Embryonic facial prominence (tissue), 1 donor: ENCODE measurements around the gene NAPA.

Experiments used
- DNase-seq: peaks from one replicate; pipeline ENCODE4 v3.0.0-alpha.2; 2016; ENCODE audit errors: extremely low spot score

NAPA gene

GRCh38 chr19:47458672-47459071, 56.2 kb downstream of the NAPA start:
- DNase-seq: no peak

GRCh38 chr19:47456721-47457474, 58.0 kb downstream of the NAPA start:
- DNase-seq: no peak

GRCh38 chr19:47450478-47450877, 64.4 kb downstream of the NAPA start:
- no peak for DNase-seq

GRCh38 chr19:47448360-47448727, 66.5 kb downstream of the NAPA start:
- DNase-seq: no peak

- no peak for DNase-seq
Observed at GRCh38 chr19:47447470-47448359, 67.1 kb downstream of the NAPA start.

GRCh38 chr19:47446534-47447469, 68.1 kb downstream of the NAPA start:
- no peak for DNase-seq

- DNase-seq: no peak
Observed at GRCh38 chr19:47445937-47446402, 68.9 kb downstream of the NAPA start.

GRCh38 chr19:47445527-47445926, 69.3 kb downstream of the NAPA start:
- no peak for DNase-seq

- DNase-seq: no peak
Observed at GRCh38 chr19:47444388-47444821, 70.5 kb downstream of the NAPA start.

- DNase-seq: no peak
Observed at GRCh38 chr19:47443331-47443730, 71.5 kb downstream of the NAPA start.

GRCh38 chr19:47438793-47439220, 76.1 kb downstream of the NAPA start:
- no peak for DNase-seq
